PFSK-1 (cell line): Measurements from ENCODE around the gene FCMR.

Source experiments
- FOXP2 ChIP-seq: optimal IDR thresholded peaks from 2 replicates; pipeline ENCODE3; 2011; ENCODE audit warnings: borderline replicate concordance, control low read depth, inconsistent platforms; ENCODE audit not compliant: insufficient read depth; ENCODE audit errors: extremely low read length, extremely low read depth
- POLR2AphosphoS5 ChIP-seq: IDR thresholded peaks from 2 replicates; pipeline ENCODE4 v1.6.1; 2012; ENCODE audit warnings: low read depth, mild to moderate bottlenecking, control low read depth, low read length, moderate library complexity
- SIN3A ChIP-seq: IDR thresholded peaks from 2 replicates; pipeline ENCODE4 v1.6.1; 2012; ENCODE audit warnings: mild to moderate bottlenecking, low read length, moderate library complexity, borderline replicate concordance; ENCODE audit not compliant: insufficient read depth
- TF ChIP-seq, protein P1 (sequence below), 2 experiments: IDR thresholded peaks; 2 replicates each; pipeline versions ENCODE4 v1.6.1 to v1.8.0; 2011 to 2012; ENCODE audit warnings: low read depth in 2 of 2, low read length in 2 of 2, control low read depth in 1 of 2, inconsistent platforms in 1 of 2, mild to moderate bottlenecking in 1 of 2, moderate library complexity in 1 of 2; ENCODE audit not compliant: insufficient read depth in 1 of 2

DNA sequence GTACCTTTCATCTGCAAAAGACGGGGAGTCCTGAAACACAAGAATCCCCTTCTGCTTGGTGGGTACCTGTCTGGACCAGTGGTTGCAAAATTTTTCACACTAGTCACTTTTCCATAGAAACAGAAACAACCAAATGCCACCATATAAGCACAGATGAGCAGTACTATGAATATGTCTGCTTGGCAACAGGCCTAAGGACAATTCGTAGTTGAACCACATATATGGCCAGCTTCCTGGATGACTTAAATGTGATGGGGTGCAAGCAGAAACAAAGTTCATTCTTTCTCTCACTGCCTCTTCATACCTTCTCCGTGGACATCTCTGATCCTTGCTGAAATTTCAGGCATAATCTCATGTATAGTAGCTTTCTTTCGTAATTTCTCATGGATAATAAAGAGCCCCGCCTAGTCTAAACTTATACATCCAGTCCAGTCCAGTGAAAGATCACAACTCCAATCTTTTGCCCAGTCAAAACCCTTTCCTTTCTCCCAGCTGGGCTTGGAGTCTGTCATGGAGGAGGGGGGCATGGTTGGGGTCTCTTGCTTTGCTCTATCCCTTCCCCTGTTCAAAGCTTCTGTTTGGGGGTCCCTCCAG, 41.5 kb upstream of the FCMR start:
- TF ChIP-seq POLR2AphosphoS5 (no peak), FOXP2 (no peak), SIN3A (no peak)
- TF ChIP-seq, protein P1, sequence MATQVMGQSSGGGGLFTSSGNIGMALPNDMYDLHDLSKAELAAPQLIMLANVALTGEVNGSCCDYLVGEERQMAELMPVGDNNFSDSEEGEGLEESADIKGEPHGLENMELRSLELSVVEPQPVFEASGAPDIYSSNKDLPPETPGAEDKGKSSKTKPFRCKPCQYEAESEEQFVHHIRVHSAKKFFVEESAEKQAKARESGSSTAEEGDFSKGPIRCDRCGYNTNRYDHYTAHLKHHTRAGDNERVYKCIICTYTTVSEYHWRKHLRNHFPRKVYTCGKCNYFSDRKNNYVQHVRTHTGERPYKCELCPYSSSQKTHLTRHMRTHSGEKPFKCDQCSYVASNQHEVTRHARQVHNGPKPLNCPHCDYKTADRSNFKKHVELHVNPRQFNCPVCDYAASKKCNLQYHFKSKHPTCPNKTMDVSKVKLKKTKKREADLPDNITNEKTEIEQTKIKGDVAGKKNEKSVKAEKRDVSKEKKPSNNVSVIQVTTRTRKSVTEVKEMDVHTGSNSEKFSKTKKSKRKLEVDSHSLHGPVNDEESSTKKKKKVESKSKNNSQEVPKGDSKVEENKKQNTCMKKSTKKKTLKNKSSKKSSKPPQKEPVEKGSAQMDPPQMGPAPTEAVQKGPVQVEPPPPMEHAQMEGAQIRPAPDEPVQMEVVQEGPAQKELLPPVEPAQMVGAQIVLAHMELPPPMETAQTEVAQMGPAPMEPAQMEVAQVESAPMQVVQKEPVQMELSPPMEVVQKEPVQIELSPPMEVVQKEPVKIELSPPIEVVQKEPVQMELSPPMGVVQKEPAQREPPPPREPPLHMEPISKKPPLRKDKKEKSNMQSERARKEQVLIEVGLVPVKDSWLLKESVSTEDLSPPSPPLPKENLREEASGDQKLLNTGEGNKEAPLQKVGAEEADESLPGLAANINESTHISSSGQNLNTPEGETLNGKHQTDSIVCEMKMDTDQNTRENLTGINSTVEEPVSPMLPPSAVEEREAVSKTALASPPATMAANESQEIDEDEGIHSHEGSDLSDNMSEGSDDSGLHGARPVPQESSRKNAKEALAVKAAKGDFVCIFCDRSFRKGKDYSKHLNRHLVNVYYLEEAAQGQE (IDR thresholded peaks at IDR 0.05; ENCODE audit: insufficient read depth in 1 of 2, low read depth in 2 of 2, low read length in 2 of 2): no peak
